GM18505 (cell line): Measurements from ENCODE around the gene IGFL2.
"Not testable (repeated sequence)": the region's sequence is repeated elsewhere in the genome, so short reads cannot be mapped to it uniquely, and the experiment has no call there.

Experiments
- ATAC-seq: cut with Tn5 transposase; IDR thresholded peaks from one replicate; pipeline ENCODE4 v1.9.1; 2021; ENCODE audit not compliant: unreplicated experiment
- POLR2A ChIP-seq: IDR thresholded peaks from 4 replicates; pipeline ENCODE4 v1.6.1; 2011; ENCODE audit warnings: borderline replicate concordance; ENCODE audit not compliant: insufficient read depth, insufficient read length; ENCODE audit errors: extremely low read depth

Gene IGFL2

GRCh38 chr19:46159418-46160232 lies 11.6 kb downstream of the IGFL2 start:
- no peak for TF ChIP-seq POLR2A
- no peak for ATAC-seq

GRCh38 chr19:46160233-46160775 lies 12.3 kb downstream of the IGFL2 start:
- TF ChIP-seq POLR2A, result no peak

GRCh38 chr19:46161642-46162257 lies 13.7 kb downstream of the IGFL2 start:
- ATAC-seq, result not testable (repeated sequence)

More at GRCh38 chr19:46160233-46160775, 12.3 kb downstream of the IGFL2 start:
- ATAC-seq, result no peak

- ATAC-seq, result no peak
- no peak for TF ChIP-seq POLR2A
Observed at GRCh38 chr19:46162731-46163130, 14.7 kb downstream of the IGFL2 start.

- TF ChIP-seq POLR2A, result no peak
- no peak for ATAC-seq
Observed at GRCh38 chr19:46173886-46174480, 25.9 kb downstream of the IGFL2 start.

- TF ChIP-seq POLR2A, result no peak
Observed at GRCh38 chr19:46176116-46176860, 28.2 kb downstream of the IGFL2 start.

GRCh38 chr19:46179076-46179759 lies 31.2 kb downstream of the IGFL2 start:
- no peak for TF ChIP-seq POLR2A
- no peak for ATAC-seq

More at GRCh38 chr19:46176116-46176860, 28.2 kb downstream of the IGFL2 start:
- no peak for ATAC-seq

GRCh38 chr19:46180701-46181387 lies 32.8 kb downstream of the IGFL2 start:
- no peak for ATAC-seq
- TF ChIP-seq POLR2A, result no peak

GRCh38 chr19:46181388-46181779 lies 33.3 kb downstream of the IGFL2 start:
- no peak for ATAC-seq
- TF ChIP-seq POLR2A, result no peak

- ATAC-seq, result no peak
- TF ChIP-seq POLR2A, result no peak
Observed at GRCh38 chr19:46182476-46182875, 34.4 kb downstream of the IGFL2 start.

- ATAC-seq, result not testable (repeated sequence)
Observed at GRCh38 chr19:46184775-46185710, 37.0 kb downstream of the IGFL2 start.
